ENCODE data around the gene COL27A1.
"Not testable (repeated sequence)": the region's sequence is repeated elsewhere in the genome, so short reads cannot be mapped to it uniquely, and the experiment has no call there.

COL27A1 gene

DNA sequence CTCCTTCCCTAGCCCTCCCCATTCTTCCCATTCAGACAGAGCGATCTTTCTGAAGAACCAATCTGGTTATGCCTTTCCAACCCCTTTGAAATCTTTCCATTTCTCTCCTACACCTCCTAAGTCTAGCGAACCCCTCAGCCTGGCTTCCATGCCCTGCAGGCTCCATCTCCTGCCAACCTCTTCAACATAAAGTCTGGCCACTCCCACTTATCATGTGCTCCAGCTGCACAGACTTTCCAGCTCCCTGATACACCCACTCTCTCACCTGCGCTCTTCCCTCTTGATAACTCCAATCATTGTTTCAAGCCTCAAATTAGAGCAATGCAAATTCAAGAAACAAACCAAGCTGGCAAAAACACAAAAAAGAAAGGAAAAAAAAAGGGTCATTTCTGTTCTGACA lies 163.8 kb downstream of the COL27A1 start:
- H3K4me3 ChIP-seq (ENCODE audit: low read depth, low read length) = no peak overlapping the region
- no peak for DNase-seq (ENCODE audit: low read depth)
- no peak for TF ChIP-seq MYC (IDR thresholded peaks at IDR 0.05; ENCODE audit: low read depth, low read length)
- TF ChIP-seq POLR2A (IDR thresholded peaks at IDR 0.05; ENCODE audit: extremely low read depth, insufficient read length) = no peak
- TF ChIP-seq, protein P1, sequence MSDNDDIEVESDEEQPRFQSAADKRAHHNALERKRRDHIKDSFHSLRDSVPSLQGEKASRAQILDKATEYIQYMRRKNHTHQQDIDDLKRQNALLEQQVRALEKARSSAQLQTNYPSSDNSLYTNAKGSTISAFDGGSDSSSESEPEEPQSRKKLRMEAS (IDR thresholded peaks at IDR 0.05; ENCODE audit: low read depth, low read length) = no peak
- TF ChIP-seq, protein P2, sequence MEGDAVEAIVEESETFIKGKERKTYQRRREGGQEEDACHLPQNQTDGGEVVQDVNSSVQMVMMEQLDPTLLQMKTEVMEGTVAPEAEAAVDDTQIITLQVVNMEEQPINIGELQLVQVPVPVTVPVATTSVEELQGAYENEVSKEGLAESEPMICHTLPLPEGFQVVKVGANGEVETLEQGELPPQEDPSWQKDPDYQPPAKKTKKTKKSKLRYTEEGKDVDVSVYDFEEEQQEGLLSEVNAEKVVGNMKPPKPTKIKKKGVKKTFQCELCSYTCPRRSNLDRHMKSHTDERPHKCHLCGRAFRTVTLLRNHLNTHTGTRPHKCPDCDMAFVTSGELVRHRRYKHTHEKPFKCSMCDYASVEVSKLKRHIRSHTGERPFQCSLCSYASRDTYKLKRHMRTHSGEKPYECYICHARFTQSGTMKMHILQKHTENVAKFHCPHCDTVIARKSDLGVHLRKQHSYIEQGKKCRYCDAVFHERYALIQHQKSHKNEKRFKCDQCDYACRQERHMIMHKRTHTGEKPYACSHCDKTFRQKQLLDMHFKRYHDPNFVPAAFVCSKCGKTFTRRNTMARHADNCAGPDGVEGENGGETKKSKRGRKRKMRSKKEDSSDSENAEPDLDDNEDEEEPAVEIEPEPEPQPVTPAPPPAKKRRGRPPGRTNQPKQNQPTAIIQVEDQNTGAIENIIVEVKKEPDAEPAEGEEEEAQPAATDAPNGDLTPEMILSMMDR (IDR thresholded peaks at IDR 0.05; ENCODE audit: low read depth, low read length) = no peak

DNA sequence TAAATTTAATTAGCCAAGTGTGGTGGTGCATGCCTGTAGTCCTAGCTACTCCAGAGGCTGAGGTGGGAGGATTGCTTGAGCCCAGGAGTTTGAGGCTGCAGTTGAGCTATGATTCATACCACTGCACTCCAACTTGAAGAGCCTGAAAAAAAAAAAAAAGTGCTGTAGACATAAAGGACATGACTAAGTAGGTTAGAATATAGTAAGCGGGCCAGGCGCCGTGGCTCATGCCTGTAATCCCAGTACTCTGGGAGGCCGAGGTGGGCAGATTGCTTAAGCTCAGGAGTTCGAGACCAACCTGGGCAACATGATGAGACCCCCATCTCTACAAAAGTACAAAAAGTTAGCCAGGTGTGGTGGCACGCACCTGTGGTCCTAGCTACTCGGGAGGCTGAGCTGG lies 165.4 kb downstream of the COL27A1 start:
- not testable (repeated sequence) for DNase-seq (ENCODE audit: low read depth); H3K4me3 ChIP-seq (ENCODE audit: low read depth, low read length)

DNA sequence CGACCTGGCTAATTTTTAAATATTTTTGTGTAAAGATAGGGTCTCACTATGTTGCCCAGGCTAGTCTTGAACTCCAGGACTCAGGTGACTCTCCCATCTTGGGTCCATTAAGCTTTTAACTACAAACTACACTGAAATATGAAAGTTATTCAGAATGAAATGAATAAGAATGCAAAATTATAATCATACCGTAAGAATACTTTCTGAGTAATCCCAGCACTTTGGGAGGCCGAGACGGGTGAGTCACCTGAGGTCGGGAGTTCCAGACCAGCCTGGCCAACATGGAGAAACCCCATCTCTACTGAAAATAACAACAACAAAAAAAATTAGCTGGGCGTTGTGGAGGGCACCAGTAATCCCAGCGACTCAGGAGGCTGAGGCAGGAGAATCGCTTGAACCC lies 166.4 kb downstream of the COL27A1 start:
- DNase-seq (ENCODE audit: low read depth) = no peak
- no peak overlapping the region for H3K4me3 ChIP-seq (ENCODE audit: low read depth, low read length)
- TF ChIP-seq, protein P2 (IDR thresholded peaks at IDR 0.05; ENCODE audit: low read depth, low read length) = no peak
- TF ChIP-seq, protein P1 (IDR thresholded peaks at IDR 0.05; ENCODE audit: low read depth, low read length) = no peak
- TF ChIP-seq MYC (IDR thresholded peaks at IDR 0.05; ENCODE audit: low read depth, low read length) (no peak), POLR2A (IDR thresholded peaks at IDR 0.05; ENCODE audit: extremely low read depth, insufficient read length) (no peak)

DNA sequence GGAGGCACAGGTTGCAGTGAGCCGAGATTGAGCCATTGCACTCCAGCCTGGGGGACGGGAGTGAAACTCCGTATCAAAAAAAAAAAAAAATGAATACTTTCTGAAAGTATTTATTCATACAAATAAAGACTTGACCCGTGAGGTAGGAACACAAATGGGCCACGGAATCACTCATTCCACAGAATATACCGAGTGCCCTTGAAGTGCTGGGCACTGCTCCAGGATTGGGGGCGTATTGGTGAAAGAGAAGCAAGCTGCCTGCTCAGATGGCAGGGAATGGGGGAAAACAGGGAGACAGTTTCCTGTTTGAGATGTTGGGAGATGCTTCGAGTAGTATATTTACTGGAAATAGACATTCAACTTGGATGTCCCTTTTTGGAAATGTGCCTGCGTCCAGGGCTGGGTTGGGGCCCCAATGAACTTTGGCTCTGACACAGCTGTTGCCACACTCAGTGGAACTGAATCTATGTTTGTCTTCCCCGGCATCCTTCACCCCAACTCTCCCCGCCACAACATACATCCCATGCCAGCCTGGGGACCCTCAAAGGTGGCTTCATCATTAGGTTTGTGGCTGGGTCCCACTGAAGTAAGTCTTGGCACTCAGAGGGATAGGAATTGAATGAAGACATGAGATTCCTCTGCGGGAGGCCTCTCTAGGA lies 167.0 kb downstream of the COL27A1 start:
- H3K4me3 ChIP-seq (ENCODE audit: low read depth, low read length); DNase-seq (ENCODE audit: low read depth): not testable (repeated sequence)

DNA sequence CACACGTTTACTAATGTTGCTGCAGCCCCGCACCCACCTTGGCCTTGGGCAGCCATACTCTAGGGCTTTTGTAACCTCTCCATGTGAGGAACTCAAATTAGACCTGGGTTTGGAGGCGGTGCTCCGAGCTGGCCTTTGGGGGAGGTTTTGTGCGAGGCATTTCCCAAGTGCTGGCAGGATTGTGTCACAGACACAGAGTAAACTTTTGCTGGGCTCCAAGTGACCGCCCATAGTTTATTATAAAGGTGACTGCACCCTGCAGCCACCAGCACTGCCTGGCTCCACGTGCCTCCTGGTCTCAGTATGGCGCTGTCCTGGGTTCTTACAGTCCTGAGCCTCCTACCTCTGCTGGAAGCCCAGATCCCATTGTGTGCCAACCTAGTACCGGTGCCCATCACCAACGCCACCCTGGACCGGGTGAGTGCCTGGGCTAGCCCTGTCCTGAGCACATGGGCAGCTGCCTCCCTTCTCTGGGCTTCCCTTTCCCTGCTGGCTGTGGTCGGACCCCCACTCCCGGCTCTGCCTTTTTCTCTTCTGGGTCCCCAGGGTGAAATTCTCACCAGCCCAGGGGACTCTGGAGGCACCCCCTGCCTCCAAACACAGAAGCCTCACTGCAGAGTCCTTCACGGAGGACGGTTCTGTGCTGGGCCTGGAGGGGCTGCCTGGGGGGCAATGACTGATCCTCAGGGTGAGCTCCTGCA lies 167.6 kb downstream of the COL27A1 start, which contains the start of gene ORM1:
Gene ORM1, plus strand, starts transcription at position 268 of the 701 bp plus-strand sequence. Its CDS starts 36 bp downstream, at position 304.
- not testable (repeated sequence) for H3K4me3 ChIP-seq (ENCODE audit: low read depth, low read length)

DNA sequence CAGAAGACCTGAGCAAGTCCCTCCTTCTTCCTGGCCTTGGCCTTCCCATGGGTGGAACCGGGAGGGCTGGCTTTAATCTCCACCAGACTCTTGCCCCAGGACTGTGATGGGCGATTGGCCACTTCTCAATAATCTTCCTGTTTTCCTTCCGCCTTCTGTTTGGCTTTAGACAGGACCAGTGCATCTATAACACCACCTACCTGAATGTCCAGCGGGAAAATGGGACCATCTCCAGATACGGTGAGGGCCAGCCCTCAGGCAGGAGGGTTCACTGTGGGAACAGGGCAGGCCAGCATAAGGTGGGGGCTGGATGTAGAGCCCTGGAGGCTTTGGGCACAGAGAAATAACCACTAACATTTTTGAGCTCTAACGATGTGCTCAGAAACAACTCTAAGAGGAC lies 168.5 kb downstream of the COL27A1 start:
- H3K4me3 ChIP-seq (ENCODE audit: low read depth, low read length); DNase-seq (ENCODE audit: low read depth): not testable (repeated sequence)

More for the DNA sequence above, 167.6 kb downstream of the COL27A1 start, which contains the start of gene ORM1:
- not testable (repeated sequence) for DNase-seq (ENCODE audit: low read depth)

DNA sequence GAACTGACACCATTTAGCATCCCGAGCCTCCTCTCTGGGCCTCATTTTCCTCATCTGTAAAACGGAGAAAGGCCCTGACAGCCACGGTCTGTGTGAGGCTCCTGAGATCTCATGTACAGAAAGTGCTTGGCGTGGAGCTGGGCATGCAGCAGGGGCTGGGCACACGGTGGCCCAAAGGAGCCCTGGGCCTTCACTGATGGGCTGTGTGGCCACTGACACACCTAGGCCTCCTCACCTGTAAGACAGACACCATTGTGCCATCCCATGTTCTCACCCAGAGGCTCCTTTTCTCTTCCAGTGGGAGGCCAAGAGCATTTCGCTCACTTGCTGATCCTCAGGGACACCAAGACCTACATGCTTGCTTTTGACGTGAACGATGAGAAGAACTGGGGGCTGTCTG lies 169.2 kb downstream of the COL27A1 start:
- TF ChIP-seq POLR2A (IDR thresholded peaks at IDR 0.05; ENCODE audit: extremely low read depth, insufficient read length) (no peak), MYC (IDR thresholded peaks at IDR 0.05; ENCODE audit: low read depth, low read length) (no peak)
- TF ChIP-seq, protein P1 (IDR thresholded peaks at IDR 0.05; ENCODE audit: low read depth, low read length) = no peak
- TF ChIP-seq, protein P2 (IDR thresholded peaks at IDR 0.05; ENCODE audit: low read depth, low read length) = no peak

DNA sequence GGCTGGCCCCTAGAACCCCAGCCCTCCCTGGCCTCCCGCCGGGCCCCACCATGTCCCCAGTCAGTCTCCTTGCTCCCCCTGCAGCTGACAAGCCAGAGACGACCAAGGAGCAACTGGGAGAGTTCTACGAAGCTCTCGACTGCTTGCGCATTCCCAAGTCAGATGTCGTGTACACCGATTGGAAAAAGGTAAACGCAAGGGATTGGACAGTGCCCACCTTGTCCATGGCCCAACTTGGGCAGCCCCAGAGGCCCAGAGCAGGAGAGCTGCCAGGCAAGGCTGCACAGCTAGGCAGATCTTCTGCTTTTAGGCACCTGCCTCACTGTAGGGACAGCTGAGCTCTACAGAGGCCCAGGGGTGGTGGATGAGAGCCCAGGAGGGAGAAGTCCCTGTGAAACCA lies 169.6 kb downstream of the COL27A1 start:
- not testable (repeated sequence) for H3K4me3 ChIP-seq (ENCODE audit: low read depth, low read length); DNase-seq (ENCODE audit: low read depth)

More for the DNA sequence above, 169.2 kb downstream of the COL27A1 start:
- no peak overlapping the region for H3K4me3 ChIP-seq (ENCODE audit: low read depth, low read length)
- DNase-seq (ENCODE audit: low read depth) = no peak

- not testable (repeated sequence) for H3K4me3 ChIP-seq (ENCODE audit: low read depth, low read length); DNase-seq (ENCODE audit: low read depth)
These were observed 170.4 kb downstream of the COL27A1 start for GRCh38 chr9:114325684-114326254.

Measured in NB4 (cell line).